Testis (tissue), 3 donors: Measurements from ENCODE around the gene POU6F2. TPM values are rescaled to one million over a fixed set of nuclear protein-coding genes. Genes with fewer than 3 reads are reported as not detected.

Experiments used
- DNase-seq: peaks from one replicate; pipeline ENCODE4 v3.0.0-alpha.2; 2019
- H3K27ac ChIP-seq, 2 donors: fragments of 200-600 bp; sonication (generic); one replicate each; pipeline ENCODE4 v1.5.1; 2019
- H3K27me3 ChIP-seq: fragments of 200-600 bp; sonication (generic); one replicate; pipeline ENCODE4 v1.5.1; 2019
- H3K36me3 ChIP-seq: fragments of 200-600 bp; sonication (generic); one replicate; pipeline ENCODE4 v1.5.1; 2017; ENCODE audit warnings: low read depth; ENCODE audit errors: missing control alignments
- H3K4me1 ChIP-seq: fragments of 200-600 bp; sonication (generic); one replicate; pipeline ENCODE4 v1.5.1; 2019
- H3K4me3 ChIP-seq, 2 donors: fragments of 200-600 bp; sonication (generic); one replicate each; pipeline ENCODE4 v1.5.1; 2017 to 2019
- H3K9me3 ChIP-seq: fragments of 200-600 bp; sonication (generic); one replicate; pipeline ENCODE4 v1.5.1; 2017
- POLR2A ChIP-seq: fragments of 450-650 bp; IDR thresholded peaks from one replicate; pipeline ENCODE4 v1.6.1; 2017; ENCODE audit warnings: antibody characterized with exemption, mild to moderate bottlenecking, moderate library complexity
- WGBS, 2 donors: methylation state at CpG; one replicate each; pipeline ENCODE4 v1.1.5; 2018; 5-methylcytosine and 5-hydroxymethylcytosine counted together
- intact Hi-C: fragments of 100-400 bp; cut with DNase I; formaldehyde crosslinking; loops from one replicate; pipeline ENCODE4 v1.15.1; 2023; ENCODE audit warnings: low total_unique reads
- polyA plus RNA-seq: library from polyadenylated mRNA; stranded (reverse); fragments of 350-450 nt; fragmentation: Illumina TruSeq; extraction: RNeasy Lipid Tissue Mini Kit (QIAGEN cat#74804); gene quantifications from one replicate; pipeline ENCODE4 v1.2.3, GENCODE V29; 2014; ENCODE audit warnings: low read depth, low replicate concordance; ENCODE audit not compliant: insufficient read depth
- total RNA-seq, 2 donors: library from RNA; depleted of rRNA; stranded (reverse); fragments of >200 nt; gene quantifications; one replicate each; pipeline ENCODE4 v1.2.3, GENCODE V29; 2016
- TF ChIP-seq, protein P1 (sequence below), 3 experiments: fragments of 450-650 bp in 2 of 3; fragments of 200-600 bp in 1 of 3; sonication (generic) in 1 of 3; IDR thresholded peaks; one replicate each; pipeline ENCODE4 v1.5.1; 2016 to 2019; ENCODE audit warnings: antibody characterized with exemption in 3 of 3, mild to moderate bottlenecking in 2 of 3, moderate library complexity in 1 of 3

The POU6F2 gene
- total and polyA plus RNA-seq, 3 donors from 2014 or later, result 1.3 to 3.4 (median 1.7) TPM

DNA sequence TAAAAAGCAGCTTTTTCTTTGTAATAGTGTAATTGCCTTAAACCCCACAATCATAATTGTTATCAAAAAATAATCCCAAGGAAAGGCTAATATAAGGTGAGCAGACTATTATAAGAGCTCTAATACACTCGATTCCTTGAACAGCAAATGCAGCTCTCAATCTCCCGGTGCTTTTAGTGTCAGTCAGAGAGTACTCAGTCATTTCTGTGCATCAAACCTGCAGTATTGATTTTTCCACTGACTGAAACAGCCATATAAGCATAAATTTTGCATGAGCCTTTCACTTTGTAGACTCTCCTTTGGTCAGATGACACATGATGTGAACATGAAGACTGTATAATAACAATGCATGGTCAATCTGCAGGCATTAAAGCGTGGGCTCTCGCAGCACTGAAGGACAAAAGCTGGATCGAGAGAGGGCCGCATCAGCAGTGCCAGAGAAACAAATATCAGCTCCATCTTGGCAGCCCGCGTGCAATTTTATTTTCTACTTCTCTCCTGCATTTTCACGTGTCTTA, 272.0 kb downstream of the POU6F2 start:
- Histone ChIP-seq H3K27ac (no peak overlapping the region), H3K27me3 (no peaks in the 10 kb centered on the region), H3K4me3 (no peak overlapping the region), H3K4me1 (no peaks in the 10 kb centered on the region), H3K36me3 (no peaks in the 10 kb centered on the region), H3K9me3 (no peaks in the 10 kb centered on the region)
- WGBS, 2 donors, result 86 to 87% methylated on average over 9 of the region's 9 CpGs
- intact Hi-C loops, result no loop called here
- TF ChIP-seq POLR2A, result no peak
- TF ChIP-seq, protein P1, sequence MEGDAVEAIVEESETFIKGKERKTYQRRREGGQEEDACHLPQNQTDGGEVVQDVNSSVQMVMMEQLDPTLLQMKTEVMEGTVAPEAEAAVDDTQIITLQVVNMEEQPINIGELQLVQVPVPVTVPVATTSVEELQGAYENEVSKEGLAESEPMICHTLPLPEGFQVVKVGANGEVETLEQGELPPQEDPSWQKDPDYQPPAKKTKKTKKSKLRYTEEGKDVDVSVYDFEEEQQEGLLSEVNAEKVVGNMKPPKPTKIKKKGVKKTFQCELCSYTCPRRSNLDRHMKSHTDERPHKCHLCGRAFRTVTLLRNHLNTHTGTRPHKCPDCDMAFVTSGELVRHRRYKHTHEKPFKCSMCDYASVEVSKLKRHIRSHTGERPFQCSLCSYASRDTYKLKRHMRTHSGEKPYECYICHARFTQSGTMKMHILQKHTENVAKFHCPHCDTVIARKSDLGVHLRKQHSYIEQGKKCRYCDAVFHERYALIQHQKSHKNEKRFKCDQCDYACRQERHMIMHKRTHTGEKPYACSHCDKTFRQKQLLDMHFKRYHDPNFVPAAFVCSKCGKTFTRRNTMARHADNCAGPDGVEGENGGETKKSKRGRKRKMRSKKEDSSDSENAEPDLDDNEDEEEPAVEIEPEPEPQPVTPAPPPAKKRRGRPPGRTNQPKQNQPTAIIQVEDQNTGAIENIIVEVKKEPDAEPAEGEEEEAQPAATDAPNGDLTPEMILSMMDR (IDR thresholded peaks at IDR 0.05), result no peak
- DNase-seq, result no peak

- DNase-seq, result no peak
- WGBS, 2 donors, result 31 to 41% methylated on average over 4 of the region's 4 CpGs
- Histone ChIP-seq H3K27me3 (no peaks in the 10 kb centered on the region), H3K9me3 (no peaks in the 10 kb centered on the region), H3K4me1 (no peaks in the 10 kb centered on the region), H3K4me3 (no peak overlapping the region), H3K36me3 (no peaks in the 10 kb centered on the region), H3K27ac (no peak overlapping the region)
- intact Hi-C loops, result no loop called here
- TF ChIP-seq, protein P1 (IDR thresholded peaks at IDR 0.05), result no peak
- no peak for TF ChIP-seq POLR2A
Observed at GRCh38 chr7:39252916-39253315, 275.2 kb downstream of the POU6F2 start.

GRCh38 chr7:39259391-39260003, 281.8 kb downstream of the POU6F2 start:
- TF ChIP-seq, protein P1 (IDR thresholded peaks at IDR 0.05), result no peak
- no peak for TF ChIP-seq POLR2A
- Histone ChIP-seq H3K36me3 (no peaks in the 10 kb centered on the region), H3K4me3 (no peak overlapping the region), H3K9me3 (no peaks in the 10 kb centered on the region), H3K27ac (no peak overlapping the region), H3K27me3 (no peaks in the 10 kb centered on the region), H3K4me1 (no peaks in the 10 kb centered on the region)
- intact Hi-C loops, result no loop called here
- DNase-seq, result no peak
- WGBS, 2 donors, result 72 to 74% methylated on average over 11 of the region's 11 CpGs

DNA sequence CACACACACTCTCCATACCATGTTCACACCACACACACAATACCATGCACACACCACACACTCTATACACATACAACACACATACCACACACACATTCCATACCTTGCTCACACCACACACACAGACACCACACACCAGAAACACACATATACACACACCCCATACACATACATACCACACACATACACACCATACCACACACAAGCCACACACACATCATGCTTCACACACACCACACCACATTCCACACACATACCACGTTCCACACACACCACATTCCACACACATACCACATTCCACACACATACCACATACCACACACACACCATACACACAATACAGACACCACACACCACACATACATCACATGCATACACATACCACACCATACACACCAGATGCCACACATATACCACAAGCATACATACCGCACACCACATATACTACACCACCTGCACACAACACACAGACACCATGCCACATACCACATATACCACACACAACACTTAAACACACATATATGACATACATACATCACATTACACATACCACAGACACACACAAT, 282.7 kb downstream of the POU6F2 start:
- H3K27ac ChIP-seq, result no peak overlapping the region
- 90 to 93% methylated on average over 2 of the region's 2 CpGs for WGBS, 2 donors
- no peak for DNase-seq

More for the DNA sequence above, 282.7 kb downstream of the POU6F2 start:
- intact Hi-C loops, result no loop called here
- TF ChIP-seq, protein P1 (IDR thresholded peaks at IDR 0.05), result no peak
- Histone ChIP-seq H3K36me3 (no peaks in the 10 kb centered on the region), H3K9me3 (no peaks in the 10 kb centered on the region), H3K4me1 (no peaks in the 10 kb centered on the region), H3K4me3 (no peak overlapping the region), H3K27me3 (no peaks in the 10 kb centered on the region)
